GM12801 (cell line): ENCODE measurements around the gene UBE2L3.
"Not testable (repeated sequence)": the region's sequence is repeated elsewhere in the genome, so short reads cannot be mapped to it uniquely, and the experiment has no call there.

Experiments
- TF ChIP-seq, protein P1 (sequence below): IDR thresholded peaks from one replicate; pipeline ENCODE4 v1.5.1; 2011; ENCODE audit warnings: control low read depth; ENCODE audit not compliant: insufficient read length; ENCODE audit errors: extremely low read depth

UBE2L3 gene

DNA sequence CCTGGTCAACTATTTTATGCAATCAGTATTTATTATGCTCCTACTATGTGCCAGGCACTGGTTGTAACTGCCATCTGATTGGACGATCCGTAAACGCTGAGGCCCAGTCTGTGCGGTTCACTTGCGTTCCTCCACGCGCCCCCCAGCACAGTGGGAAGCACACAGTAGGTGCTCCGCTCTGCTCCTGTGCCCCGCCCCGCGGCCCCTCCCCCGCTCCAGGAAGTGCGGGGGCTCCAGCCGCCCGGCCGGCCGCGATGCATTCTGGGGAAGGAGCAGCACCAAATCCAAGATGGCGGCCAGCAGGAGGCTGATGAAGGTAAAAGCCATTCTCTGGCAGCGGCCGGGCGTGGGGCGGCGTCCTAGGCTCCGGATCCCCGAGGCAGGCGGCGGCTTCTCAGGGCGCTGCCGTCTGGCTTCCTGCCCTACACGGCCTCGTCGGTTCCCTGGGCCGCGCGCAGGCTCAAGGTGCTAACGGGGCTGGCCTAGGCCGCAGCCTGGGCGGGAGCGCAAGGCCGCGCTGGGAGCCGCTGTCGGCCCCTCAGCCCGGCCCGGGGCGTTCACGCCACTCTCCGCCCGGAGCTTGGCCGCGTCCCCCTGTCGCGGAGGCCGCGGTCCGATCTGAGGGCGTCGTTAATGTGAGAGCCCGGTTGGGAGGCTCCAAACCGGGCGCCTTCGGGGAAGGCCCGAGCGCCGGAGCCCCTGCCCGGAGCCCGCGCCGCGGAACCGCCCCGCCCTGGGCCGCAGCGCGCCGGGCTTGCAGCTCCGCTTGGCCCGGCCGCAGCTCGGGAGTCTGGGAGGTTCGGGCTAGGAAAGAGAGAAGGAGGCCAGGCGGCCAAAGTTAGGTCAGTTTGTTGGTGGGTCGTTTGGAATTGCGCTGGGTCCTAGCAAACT lies at the start of gene UBE2L3:
UBE2L3 (plus strand) TSS at position 259 of the 891 bp plus-strand sequence; CDS start at position 290, 31 bp downstream.
- TF ChIP-seq, protein P1, sequence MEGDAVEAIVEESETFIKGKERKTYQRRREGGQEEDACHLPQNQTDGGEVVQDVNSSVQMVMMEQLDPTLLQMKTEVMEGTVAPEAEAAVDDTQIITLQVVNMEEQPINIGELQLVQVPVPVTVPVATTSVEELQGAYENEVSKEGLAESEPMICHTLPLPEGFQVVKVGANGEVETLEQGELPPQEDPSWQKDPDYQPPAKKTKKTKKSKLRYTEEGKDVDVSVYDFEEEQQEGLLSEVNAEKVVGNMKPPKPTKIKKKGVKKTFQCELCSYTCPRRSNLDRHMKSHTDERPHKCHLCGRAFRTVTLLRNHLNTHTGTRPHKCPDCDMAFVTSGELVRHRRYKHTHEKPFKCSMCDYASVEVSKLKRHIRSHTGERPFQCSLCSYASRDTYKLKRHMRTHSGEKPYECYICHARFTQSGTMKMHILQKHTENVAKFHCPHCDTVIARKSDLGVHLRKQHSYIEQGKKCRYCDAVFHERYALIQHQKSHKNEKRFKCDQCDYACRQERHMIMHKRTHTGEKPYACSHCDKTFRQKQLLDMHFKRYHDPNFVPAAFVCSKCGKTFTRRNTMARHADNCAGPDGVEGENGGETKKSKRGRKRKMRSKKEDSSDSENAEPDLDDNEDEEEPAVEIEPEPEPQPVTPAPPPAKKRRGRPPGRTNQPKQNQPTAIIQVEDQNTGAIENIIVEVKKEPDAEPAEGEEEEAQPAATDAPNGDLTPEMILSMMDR: no peak

DNA sequence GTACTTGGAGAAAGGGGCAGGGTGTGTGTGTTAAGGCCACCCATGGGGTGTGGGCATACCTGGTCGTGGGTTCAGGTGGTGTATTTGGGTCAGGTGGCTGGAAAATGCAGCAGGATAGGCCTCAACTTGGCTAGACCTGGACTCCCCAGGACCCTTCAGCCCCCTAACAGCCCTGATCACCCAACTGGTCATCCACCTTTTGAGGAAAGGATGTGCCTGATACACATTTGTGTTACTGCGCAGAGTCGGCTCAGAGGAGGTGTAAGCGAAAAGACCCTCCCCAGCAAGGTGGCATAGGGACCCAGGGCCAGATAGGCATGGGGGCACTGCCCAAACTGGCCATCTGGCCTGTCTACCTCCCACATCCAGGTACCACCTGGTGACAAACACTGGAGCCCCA lies 16.2 kb upstream of the UBE2L3 start, which contains the start of gene RIMBP3C:
RIMBP3C (minus strand) TSS at position 101 of the 400 bp plus-strand sequence. CDS start 485 bp downstream, outside the sequence.
- TF ChIP-seq, protein P1: not testable (repeated sequence)

DNA sequence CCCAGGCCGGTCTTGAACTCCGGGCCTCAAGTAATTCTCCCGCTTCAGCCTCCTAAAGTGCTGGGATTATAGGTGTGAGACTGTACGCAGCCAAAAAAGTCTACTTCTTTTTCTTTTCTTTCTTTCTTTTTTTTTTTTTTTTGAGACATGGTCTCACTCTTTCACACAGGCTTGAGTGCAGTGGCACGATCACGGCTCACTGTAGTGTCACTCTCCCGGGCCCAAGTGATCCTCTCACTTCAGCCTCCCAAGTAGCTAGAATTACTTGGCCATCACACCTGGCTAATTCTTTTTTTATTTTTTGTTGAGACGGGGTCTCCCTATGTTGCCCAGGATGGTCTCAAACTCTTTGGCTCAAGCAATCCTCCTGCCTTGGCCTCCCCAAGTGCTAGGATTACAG lies 3.6 kb upstream of the UBE2L3 start:
- TF ChIP-seq, protein P1: no peak

DNA sequence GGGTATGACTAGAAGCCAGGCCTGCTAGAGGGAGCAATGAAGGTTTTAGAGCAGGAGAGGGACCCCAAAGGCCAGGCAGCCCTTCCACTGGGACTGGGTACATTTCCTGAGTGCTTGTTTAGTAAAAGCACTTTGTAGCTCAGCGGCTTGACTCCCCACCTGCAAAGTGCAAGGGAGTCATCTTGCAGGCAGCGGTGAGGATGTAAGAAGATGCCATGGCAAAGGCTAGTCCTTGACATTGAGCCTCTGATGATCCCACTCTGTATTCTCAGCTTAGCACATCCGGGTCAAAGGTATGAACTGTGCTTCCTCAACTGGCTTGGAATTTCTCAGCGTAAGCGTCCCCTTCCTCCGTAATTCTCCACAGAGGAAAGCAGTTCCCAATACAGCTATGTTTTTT lies 3.1 kb upstream of the UBE2L3 start:
- TF ChIP-seq, protein P1: no peak

DNA sequence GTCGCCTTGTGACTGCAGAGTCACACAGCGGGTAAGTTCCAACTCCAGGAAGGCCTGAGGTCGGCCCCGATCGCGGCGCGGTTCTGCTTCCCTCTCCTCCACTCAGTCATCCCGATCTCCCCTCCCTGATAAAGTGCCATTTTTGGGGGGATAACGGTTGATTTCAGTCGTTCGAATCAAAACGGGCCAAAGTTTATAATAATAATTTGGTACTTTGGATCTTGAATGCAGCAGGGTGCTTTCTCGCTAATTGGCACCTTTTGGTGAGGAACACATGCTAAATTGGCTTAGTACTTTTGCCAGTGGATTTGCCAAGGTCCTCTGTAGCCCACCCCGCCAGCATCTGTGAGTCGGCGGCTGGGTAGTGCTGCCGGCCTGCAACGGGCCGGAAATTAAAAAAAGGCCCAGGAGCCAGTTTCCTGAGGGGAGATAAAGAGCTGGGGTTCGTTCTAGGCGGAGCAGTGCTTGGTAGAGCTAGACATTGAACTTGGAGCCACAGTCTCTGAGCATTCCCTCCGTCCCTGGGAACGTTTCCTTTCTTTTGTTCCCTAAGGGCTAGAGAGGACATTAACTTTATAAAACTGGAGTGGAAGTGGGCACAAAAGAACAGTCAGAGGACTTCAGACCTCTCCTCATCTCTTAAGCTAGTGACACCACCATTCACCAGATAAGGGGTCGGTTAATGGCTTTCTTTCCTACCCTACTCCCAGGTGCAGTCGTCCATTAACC lies 997 bp downstream of the UBE2L3 start:
- TF ChIP-seq, protein P1: no peak

DNA sequence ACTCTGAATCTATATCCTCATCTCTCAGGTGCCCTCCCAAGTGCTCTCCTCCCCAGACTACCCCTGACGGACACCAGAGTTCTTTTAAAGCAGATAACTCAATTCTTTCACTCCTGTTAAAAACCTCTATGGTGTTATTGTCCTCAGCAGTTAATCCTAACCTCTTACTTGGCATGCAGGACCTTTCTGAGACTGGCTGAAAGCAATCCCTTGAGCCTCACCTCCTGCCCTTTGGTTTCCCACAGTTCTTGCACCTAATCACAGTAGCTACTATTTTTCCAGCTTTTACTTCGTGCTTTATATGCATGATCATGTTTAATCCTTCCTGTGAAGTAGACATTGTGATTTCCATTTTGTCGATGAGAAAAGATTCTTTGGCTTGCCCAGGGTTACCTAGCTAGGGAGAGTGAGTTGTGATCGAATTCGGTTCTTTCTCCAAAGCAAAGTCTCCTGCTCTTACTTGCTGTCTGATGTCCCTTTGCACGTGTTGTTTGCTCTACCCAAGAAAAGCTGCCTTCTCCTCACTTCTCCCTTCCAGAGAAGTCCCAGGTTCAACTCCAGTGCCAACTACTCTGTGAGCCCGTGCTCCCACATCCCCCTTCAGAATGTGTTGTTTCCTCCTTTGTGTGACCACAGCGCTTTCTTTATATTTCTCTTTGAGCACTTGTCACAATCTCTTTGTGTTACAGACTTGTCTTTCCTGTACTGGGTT lies 2.1 kb downstream of the UBE2L3 start:
- TF ChIP-seq, protein P1: no peak

DNA sequence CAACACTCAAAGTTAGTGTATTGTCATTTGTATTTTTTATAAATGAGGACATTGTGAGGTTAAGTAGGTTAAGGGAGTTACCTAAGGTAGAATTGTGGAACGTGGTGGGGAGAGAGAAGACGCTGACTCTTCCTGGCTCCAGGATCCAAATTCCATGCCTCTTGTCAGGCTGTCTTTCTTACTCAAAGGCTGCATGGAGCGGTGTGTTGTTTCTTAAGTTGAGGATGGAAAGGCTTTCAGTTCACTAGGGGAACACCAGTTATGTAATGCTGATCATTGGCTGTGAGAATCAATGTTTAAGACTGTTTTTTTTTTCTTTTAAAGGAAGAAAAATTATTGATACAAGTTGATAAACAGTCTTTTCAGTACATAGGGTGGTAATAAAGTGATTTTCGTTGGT lies 2.9 kb downstream of the UBE2L3 start:
- TF ChIP-seq, protein P1: no peak
